Measurements from ENCODE around the gene B9D1.

The B9D1 gene

GRCh38 chr17:19305256-19305655, 57.3 kb downstream of the B9D1 start:
- no peak for DNase-seq (ENCODE audit: low read depth in 4 of 4, low spot score in 1 of 4)

- DNase-seq (ENCODE audit: low read depth in 4 of 4, low spot score in 1 of 4): no peak
These were observed 57.8 kb downstream of the B9D1 start for GRCh38 chr17:19304751-19305150.

DNA sequence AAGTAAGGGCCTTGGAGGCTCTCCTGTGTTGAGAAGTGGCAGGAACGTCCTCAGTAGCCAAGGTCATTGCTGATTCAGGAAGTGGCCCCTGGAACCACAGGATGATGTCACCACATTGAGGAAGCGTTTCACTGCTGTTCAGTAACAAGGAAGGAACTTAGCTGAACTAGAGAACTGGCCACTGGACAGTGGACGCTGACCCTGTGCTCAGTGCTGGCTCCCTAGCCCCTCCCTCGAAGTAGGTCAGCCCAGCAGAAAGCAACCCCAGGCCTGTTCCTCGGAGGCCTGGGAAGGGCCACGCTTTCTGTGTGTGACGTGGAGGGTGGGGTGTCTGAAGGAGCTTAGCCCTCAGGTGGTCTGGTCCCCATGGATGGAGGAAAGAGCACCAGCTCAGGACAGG, 58.3 kb downstream of the B9D1 start:
- DNase-seq (ENCODE audit: low read depth in 4 of 4, low spot score in 1 of 4): no peak

DNA sequence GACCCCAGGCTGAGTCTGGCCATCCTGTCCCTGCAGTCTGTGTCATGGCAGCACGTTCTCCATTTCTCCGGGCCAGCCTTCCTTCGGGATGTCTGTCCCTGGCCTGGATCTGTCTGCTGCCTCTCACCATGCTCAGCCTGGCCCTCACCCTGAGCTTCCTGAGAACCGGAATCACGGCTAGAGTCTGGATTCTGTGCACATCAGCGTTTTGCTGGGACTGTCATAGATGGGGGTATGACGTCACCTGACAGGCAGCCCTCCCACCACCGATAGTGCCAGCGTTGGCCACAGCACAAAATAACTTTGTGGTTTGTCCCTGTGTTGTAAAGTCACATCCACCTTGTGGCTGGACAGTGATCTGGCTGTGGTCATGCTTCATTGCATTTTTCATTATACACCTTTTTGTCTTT, 59.2 kb downstream of the B9D1 start:
- DNase-seq (ENCODE audit: low read depth in 4 of 4, low spot score in 1 of 4): no peak

DNA sequence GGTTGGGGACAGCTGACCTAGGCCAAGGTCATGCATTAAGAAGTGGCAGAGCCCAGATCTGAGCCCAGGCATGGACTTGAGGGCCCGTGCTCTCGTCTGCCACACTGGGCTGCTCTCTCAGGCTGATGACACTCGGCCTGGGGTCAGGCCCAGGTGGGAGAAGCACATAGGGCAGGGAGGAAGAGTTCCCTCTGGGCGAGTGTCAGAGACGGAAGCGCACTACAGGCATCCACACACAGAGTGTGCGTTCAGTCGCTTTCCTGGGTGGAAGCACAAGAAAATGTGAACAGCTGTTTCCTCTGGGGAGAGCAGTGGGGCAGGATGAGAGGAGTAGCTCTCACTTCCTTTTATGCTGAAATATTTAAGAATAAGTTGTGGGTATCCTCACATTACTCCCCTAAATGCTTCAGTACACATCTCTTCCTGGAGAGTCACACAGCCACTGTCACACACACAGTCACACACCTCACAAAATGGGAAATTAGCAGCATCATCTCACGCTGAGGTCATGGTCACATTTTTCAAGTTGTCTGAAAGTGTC, 59.7 kb downstream of the B9D1 start:
- no peak for DNase-seq (ENCODE audit: low read depth in 4 of 4, low spot score in 1 of 4)

GRCh38 chr17:19301973-19302372, 60.5 kb downstream of the B9D1 start:
- no peak for DNase-seq (ENCODE audit: low read depth in 4 of 4, low spot score in 1 of 4)

GRCh38 chr17:19301274-19301951, 61.1 kb downstream of the B9D1 start:
- no peak for DNase-seq (ENCODE audit: low read depth in 4 of 4, low spot score in 1 of 4)

DNA sequence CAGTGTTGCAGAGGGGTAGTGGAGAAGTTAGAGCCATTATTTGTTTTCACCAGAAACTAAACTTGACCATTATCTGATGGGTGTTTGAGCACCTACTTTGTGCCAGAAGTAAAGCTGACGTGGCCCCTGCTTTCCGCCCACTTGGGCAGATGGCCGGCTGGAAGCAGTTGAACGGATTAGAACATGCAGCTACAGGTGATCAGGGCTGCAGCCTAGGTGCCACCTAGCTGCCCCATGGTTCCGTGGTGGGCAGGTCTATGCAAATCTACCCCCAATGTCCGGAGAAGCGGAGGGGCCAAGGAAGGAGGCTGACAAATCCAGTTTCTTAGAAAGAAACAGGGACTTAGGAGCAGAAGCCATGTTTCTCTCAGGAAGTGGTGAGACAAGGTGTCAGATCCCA, 62.7 kb downstream of the B9D1 start:
- no peak for DNase-seq (ENCODE audit: low read depth in 4 of 4, low spot score in 1 of 4)

DNA sequence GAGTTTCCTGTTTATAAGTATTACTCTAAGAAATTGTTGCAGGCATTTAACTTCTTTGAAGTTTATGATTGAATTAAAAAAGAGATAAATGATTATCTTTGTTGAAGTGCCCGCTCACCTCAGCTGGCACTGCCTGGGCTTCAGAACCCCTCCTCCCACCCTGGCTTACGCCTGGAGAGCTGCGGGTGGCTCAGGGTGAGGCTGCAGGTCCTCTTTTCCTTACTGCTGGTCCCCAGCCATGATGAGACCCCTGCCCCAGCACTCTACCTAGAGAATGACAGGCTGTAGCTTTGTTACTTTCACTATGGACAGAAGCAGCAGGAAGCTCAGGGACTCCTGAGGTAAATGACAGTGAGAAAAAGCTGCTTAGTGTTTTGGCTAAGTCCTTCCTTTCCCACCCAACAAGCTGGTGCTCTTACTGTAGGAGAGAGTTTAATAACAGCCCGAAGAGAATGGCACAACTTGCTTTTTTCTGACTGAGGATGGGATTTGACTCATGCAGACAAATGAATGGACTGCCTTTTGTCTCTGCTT, 63.2 kb downstream of the B9D1 start:
- no peak for DNase-seq (ENCODE audit: low read depth in 4 of 4, low spot score in 1 of 4)

- no peak for DNase-seq (ENCODE audit: low read depth in 4 of 4, low spot score in 1 of 4)
These were observed 63.8 kb downstream of the B9D1 start for GRCh38 chr17:19298569-19299213.

- DNase-seq (ENCODE audit: low read depth in 4 of 4, low spot score in 1 of 4): no peak
These were observed 65.4 kb downstream of the B9D1 start for GRCh38 chr17:19296786-19297778.

- DNase-seq (ENCODE audit: low read depth in 4 of 4, low spot score in 1 of 4): no peak
These were observed 66.9 kb downstream of the B9D1 start for GRCh38 chr17:19295473-19296135.

- no peak for DNase-seq (ENCODE audit: low read depth in 4 of 4, low spot score in 1 of 4)
These were observed 68.1 kb downstream of the B9D1 start for GRCh38 chr17:19294443-19294842.

Measured in stimulated activated CD4-positive, alpha-beta T cell treated with anti-CD3 and anti-CD28 coated beads, Interleukin-1b, Interleukin-23, amount 100 ng/mL, for 24 hours (primary cell).